ENCODE results near the gene COL4A2. TPM values are rescaled to one million over a fixed set of nuclear protein-coding genes. Genes with fewer than 3 reads are reported as not detected.

COL4A2 gene
- total RNA-seq, 6 donors from 2014 or later, result 169 to 458 (median 258) TPM

DNA sequence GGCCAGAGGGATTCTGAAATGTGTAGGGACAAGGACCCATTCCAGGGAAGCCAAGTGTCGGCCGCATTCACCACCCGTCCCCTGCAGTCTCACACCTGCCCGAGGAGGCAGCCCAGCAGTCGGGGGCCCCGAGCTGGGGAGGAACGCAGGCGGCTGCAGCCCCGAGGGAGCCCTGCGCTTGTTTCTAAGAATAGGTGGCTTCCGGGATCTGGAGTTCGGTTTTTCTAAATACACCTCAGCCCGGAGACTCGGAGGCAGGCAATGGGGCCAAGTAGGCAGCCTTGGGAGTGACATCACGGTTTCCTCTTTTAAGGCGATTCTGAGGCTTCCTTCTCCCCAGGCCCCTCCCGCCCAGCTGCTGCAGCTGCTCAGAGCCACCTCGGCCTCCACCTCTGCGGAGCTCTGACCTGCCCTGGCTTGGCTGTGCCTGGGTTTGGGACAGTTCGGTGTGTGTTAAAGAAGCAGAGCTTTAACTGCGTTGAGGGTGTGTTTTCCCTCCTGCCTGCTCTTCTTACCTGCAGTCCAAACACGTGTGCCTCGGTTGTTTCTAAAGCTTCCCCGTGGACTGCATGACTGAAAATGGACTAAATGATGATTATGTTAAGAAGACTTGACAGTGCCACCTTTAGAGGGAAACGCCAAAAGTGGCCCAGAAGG lies 80.5 kb downstream of the COL4A2 start:
- TF ChIP-seq POLR2A (IDR thresholded peaks at IDR 0.05), result no peak
- TF ChIP-seq EP300 (IDR thresholded peaks at IDR 0.05), result no peak
- no peak for TF ChIP-seq CTCF (IDR thresholded peaks at IDR 0.05)
- no peak for TF ChIP-seq POLR2AphosphoS5 (IDR thresholded peaks at IDR 0.05)
- WGBS, 2 donors, result 21% methylated on average over 9 to 25 of the region's 25 CpGs
- ATAC-seq (ENCODE audit: low FRiP score in 2 of 2) (peak; percentile 55 to 68), DNase-seq (peak in 1 of 2 donors; percentile 56)
- Histone ChIP-seq H3K27me3 (no peaks in the 10 kb centered on the region), H3K4me3 (no peak overlapping the region), H3K4me1 (peaks cover 12 to 26% (median 18%) of the 10 kb centered on the region in 4 donors), H3K36me3 (no peaks in the 10 kb centered on the region), H3K9me3 (no peaks in the 10 kb centered on the region), H3K27ac (peak overlapping the region; percentile 37 to 77 (median 64))

DNA sequence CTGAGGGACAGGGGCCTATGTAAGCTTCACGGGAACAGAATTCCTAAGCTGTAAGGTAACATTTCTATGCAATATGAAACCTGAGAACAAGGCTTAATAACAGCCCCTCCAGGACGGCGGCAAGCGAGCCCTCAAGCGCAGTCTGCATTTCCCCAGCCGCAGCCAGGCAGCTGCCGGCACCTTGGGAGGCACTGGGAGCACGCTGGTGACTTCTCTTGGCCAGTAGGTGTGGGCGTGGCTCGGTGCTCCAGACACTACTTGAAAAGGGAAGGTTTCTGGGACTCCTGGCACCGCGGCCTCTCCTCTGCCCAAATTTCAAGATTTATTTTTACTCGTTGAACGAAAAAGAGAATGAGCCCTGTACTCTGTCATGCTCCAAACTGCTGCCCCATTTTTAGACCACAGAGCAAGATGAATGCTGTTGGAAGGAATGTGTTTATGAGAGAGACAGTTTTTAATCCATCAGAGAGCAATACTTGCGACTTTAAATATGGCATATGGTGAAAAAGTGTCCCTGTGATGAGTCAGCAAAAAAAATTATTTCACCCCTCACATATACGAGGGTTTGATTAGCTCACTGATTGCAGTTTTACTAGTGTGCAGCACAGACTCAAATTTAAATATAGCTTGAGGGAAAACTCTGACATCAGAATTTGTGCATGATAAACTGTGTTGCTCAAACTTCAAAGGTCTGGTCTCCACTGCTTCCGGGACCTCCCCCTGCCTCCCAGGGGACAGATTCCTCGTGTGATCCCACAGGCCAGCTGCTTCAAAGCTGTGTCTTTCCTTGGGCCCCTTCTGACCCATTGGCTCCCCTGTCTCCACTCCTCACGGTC lies 81.2 kb downstream of the COL4A2 start:
- no peaks in the 10 kb centered on the region for H3K36me3 ChIP-seq
- peaks cover 12 to 26% (median 18%) of the 10 kb centered on the region in 4 donors for H3K4me1 ChIP-seq
- H3K27ac ChIP-seq, result peak overlapping the region; percentile 37 to 77 (median 64)
- DNase-seq (peak; percentile 49 to 71), ATAC-seq (ENCODE audit: low FRiP score in 2 of 2) (peak; percentile 41 to 51)
- H3K27me3 ChIP-seq, result no peaks in the 10 kb centered on the region
- H3K9me3 ChIP-seq, result no peaks in the 10 kb centered on the region
- 46 to 47% methylated on average over 10 to 19 of the region's 19 CpGs for WGBS, 2 donors
- H3K4me3 ChIP-seq, result no peak overlapping the region
- TF ChIP-seq EP300 (IDR thresholded peaks at IDR 0.05), result peak in 1 of 4 donors; percentile 17
- no peak for TF ChIP-seq POLR2AphosphoS5 (IDR thresholded peaks at IDR 0.05)

DNA sequence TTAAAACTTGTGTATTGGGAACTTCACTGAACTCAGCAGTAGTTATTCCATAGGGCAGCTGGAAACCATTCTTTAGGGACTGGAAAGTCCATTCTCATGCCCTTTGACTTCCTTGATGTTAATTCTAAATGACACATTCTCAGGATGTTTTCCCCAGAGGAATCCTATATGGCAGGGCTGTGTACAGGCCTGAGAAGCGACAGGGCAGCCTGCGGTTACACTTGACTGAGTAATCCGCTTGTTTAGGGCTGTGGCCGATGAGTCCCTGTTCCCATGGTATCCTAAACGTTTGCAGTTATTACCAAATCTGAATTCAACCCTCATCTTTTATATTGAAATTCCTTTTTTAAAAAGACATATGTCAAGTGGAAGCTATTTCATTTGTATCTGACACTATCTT lies 83.5 kb downstream of the COL4A2 start:
- Histone ChIP-seq H3K36me3 (no peaks in the 10 kb centered on the region), H3K9me3 (no peaks in the 10 kb centered on the region), H3K27me3 (no peaks in the 10 kb centered on the region), H3K4me3 (no peak overlapping the region), H3K4me1 (peaks cover 12 to 26% (median 18%) of the 10 kb centered on the region in 4 donors), H3K27ac (peak overlapping the region in 1 of 4 donors; percentile 5)
- TF ChIP-seq CTCF (IDR thresholded peaks at IDR 0.05), result no peak
- no peak for TF ChIP-seq POLR2A (IDR thresholded peaks at IDR 0.05)
- no peak for TF ChIP-seq POLR2AphosphoS5 (IDR thresholded peaks at IDR 0.05)
- TF ChIP-seq EP300 (IDR thresholded peaks at IDR 0.05), result no peak
- ATAC-seq (ENCODE audit: low FRiP score in 2 of 2), result no peak
- WGBS, 2 donors, result 80 to 87% methylated on average over 5 of the region's 5 CpGs
- DNase-seq, result no peak

GRCh38 chr13:110391273-110391672 lies 84.2 kb downstream of the COL4A2 start:
- H3K27me3 ChIP-seq, result no peaks in the 10 kb centered on the region
- DNase-seq (no peak), ATAC-seq (ENCODE audit: low FRiP score in 2 of 2) (no peak)
- H3K4me3 ChIP-seq, result no peak overlapping the region
- H3K27ac ChIP-seq, result no peak overlapping the region
- peaks cover 13 to 28% (median 21%) of the 10 kb centered on the region in 4 donors for H3K4me1 ChIP-seq
- WGBS, 2 donors, result 84 to 88% methylated on average over 6 of the region's 6 CpGs
- H3K36me3 ChIP-seq, result no peaks in the 10 kb centered on the region
- no peaks in the 10 kb centered on the region for H3K9me3 ChIP-seq
- TF ChIP-seq POLR2A (IDR thresholded peaks at IDR 0.05), result no peak

- DNase-seq (no peak), ATAC-seq (ENCODE audit: low FRiP score in 2 of 2) (no peak)
- Histone ChIP-seq H3K27ac (peak overlapping the region in 2 of 4 donors; percentile 8 to 20), H3K9me3 (no peaks in the 10 kb centered on the region), H3K36me3 (no peaks in the 10 kb centered on the region), H3K4me1 (peaks cover 14 to 28% (median 19%) of the 10 kb centered on the region in 4 donors), H3K27me3 (no peaks in the 10 kb centered on the region), H3K4me3 (no peak overlapping the region)
- 52 to 54% methylated on average over 7 of the region's 7 CpGs for WGBS, 2 donors
- TF ChIP-seq POLR2AphosphoS5 (IDR thresholded peaks at IDR 0.05), result no peak
- no peak for TF ChIP-seq CTCF (IDR thresholded peaks at IDR 0.05)
- TF ChIP-seq POLR2A (IDR thresholded peaks at IDR 0.05), result no peak
- TF ChIP-seq EP300 (IDR thresholded peaks at IDR 0.05), result no peak
These were observed 85.6 kb downstream of the COL4A2 start for GRCh38 chr13:110392510-110393240.
